ENCODE measurements around the gene LIN37.

- TF ChIP-seq, protein P1, sequence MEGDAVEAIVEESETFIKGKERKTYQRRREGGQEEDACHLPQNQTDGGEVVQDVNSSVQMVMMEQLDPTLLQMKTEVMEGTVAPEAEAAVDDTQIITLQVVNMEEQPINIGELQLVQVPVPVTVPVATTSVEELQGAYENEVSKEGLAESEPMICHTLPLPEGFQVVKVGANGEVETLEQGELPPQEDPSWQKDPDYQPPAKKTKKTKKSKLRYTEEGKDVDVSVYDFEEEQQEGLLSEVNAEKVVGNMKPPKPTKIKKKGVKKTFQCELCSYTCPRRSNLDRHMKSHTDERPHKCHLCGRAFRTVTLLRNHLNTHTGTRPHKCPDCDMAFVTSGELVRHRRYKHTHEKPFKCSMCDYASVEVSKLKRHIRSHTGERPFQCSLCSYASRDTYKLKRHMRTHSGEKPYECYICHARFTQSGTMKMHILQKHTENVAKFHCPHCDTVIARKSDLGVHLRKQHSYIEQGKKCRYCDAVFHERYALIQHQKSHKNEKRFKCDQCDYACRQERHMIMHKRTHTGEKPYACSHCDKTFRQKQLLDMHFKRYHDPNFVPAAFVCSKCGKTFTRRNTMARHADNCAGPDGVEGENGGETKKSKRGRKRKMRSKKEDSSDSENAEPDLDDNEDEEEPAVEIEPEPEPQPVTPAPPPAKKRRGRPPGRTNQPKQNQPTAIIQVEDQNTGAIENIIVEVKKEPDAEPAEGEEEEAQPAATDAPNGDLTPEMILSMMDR (IDR thresholded peaks at IDR 0.05): no peak
- no peak for TF ChIP-seq POLR2A (IDR thresholded peaks at IDR 0.05)
Measured at GRCh38 chr19:35732540-35733179, 15.7 kb upstream of the LIN37 start.
